Spleen (tissue), 7 donors: ENCODE results near the gene NFATC1.

ENCODE experiments used
- POLR2AphosphoS5 ChIP-seq, 3 donors: sonication (generic); formaldehyde crosslinking; IDR thresholded peaks; one replicate each; pipeline ENCODE4 v1.5.1; 2017; ENCODE audit warnings: antibody characterized with exemption in 3 of 3
- TF ChIP-seq, protein P1 (sequence below), 11 experiments: fragments of 200-600 bp in 7 of 11; fragments of 450-650 bp in 4 of 11; sonication (generic) in 4 of 11; IDR thresholded peaks in 8 of 11; conservative IDR thresholded peaks in 3 of 11; 1 replicate in 7 of 11; 2 replicates in 4 of 11; pipeline versions ENCODE4 v1.4.0 to v1.8.0; 2016 to 2021; ENCODE audit warnings: antibody characterized with exemption in 11 of 11, inconsistent platforms in 4 of 11, mild to moderate bottlenecking in 1 of 11
- donor health status: DM: no; HTN: no; CAD: no; lungs with moderate emphysema.
- donor health status: DM: no; HTN: no; CAD: no.
- donor health status: DM: no; HTN: no; CAD: no.

DNA sequence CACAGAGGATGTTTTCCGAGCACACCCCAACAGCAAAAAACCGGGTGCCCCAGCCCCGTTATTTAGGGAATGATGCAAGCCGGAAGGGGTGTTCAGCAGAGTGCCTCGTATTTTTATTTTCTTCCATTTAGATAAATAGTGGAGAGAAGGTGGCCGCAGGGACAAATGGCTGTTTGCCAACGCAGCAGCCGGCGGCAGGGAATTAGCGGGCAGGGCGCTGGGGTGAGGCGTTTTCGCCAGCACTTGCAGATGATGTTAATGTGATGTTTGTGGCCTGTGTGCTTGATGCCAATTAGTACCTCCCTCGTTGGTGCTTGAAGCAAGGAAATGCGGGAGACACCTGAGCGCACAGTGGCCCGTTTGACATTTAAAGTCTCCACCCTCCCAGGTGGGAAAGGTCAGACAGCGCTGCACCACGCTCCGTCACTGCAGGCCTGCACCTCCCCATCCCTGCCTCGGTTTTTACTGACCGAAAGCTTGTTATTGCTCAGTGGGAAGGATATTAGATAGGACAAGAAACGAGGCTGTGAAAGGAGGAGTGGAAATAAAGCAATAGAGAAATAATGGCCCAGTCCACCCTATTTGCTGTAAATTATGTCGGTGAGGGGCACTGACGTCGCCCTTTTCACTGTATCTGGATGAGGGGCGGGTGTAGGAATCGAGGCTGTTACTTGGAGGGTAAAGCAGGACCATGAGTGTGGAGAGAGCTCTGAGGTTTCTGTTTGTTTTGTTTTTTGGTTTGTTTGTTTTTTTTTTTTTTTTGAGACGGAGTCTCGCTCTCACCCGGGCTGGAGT is 39.1 kb downstream of the NFATC1 start:
- TF ChIP-seq, protein P1, sequence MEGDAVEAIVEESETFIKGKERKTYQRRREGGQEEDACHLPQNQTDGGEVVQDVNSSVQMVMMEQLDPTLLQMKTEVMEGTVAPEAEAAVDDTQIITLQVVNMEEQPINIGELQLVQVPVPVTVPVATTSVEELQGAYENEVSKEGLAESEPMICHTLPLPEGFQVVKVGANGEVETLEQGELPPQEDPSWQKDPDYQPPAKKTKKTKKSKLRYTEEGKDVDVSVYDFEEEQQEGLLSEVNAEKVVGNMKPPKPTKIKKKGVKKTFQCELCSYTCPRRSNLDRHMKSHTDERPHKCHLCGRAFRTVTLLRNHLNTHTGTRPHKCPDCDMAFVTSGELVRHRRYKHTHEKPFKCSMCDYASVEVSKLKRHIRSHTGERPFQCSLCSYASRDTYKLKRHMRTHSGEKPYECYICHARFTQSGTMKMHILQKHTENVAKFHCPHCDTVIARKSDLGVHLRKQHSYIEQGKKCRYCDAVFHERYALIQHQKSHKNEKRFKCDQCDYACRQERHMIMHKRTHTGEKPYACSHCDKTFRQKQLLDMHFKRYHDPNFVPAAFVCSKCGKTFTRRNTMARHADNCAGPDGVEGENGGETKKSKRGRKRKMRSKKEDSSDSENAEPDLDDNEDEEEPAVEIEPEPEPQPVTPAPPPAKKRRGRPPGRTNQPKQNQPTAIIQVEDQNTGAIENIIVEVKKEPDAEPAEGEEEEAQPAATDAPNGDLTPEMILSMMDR (IDR thresholded peaks at IDR 0.05 in 8 of 11, conservative IDR thresholded peaks at IDR 0.05 in 3 of 11) = no peak
- TF ChIP-seq POLR2AphosphoS5 (IDR thresholded peaks at IDR 0.05) = no peak
